ENCODE measurements around the gene PFN3. TPM values are rescaled to one million over a fixed set of nuclear protein-coding genes. Genes with fewer than 3 reads are reported as not detected.

PFN3 gene
- total and polyA plus RNA-seq, 2 of the 4 experiments (the other 2 are of a cell fraction), result not detected

GRCh38 chr5:177387405-177387804 lies 13.1 kb downstream of the PFN3 start:
- no peak overlapping the region for H3K27ac ChIP-seq (ENCODE audit: insufficient read depth, low read length)
- DNase-seq, result no peak
- no peak overlapping the region for H3K23ac ChIP-seq (ENCODE audit: low read depth, low read length)
- H3K18ac ChIP-seq (ENCODE audit: low read depth, low read length), result no peak overlapping the region
- no peak overlapping the region for H4K8ac ChIP-seq (ENCODE audit: low read depth in 2 of 2, low read length in 2 of 2)
- no peak overlapping the region for H3K56ac ChIP-seq (ENCODE audit: extremely low read depth, insufficient read depth, low read length)
- TF ChIP-seq MXI1 (IDR thresholded peaks at IDR 0.05; ENCODE audit: borderline replicate concordance, low read depth, low read length) (no peak), MAZ (IDR thresholded peaks at IDR 0.05; ENCODE audit: borderline replicate concordance, low read depth, low read length) (no peak), POLR2A (IDR thresholded peaks at IDR 0.05; ENCODE audit: low read depth, low read length) (no peak)
- ChIA-PET POLR2A (ENCODE audit: unreplicated experiment) (no interaction called here), CTCF (no interaction called here)
- H4K5ac ChIP-seq (ENCODE audit: low read depth, low read length), result no peak overlapping the region
- H3K9ac ChIP-seq (ENCODE audit: low read depth, low read length), result no peak overlapping the region
- peaks cover 0 to 2% of the 10 kb centered on the region in 2 experiments; a peak in 1 of 4 replicates for H3K79me1 ChIP-seq (ENCODE audit: low read depth in 1 of 2, low read length in 2 of 2)
- no peak for ATAC-seq (ENCODE audit: low read depth)
- no peak overlapping the region for H2BK20ac ChIP-seq (ENCODE audit: low read depth, low read length)
- peaks cover 13% of the 10 kb centered on the region for H3K9me1 ChIP-seq (ENCODE audit: insufficient read depth, low read length)
- in situ Hi-C loops (cut with MboI; ENCODE audit: low sequenced_read_pairs), result no loop called here
- H2BK15ac ChIP-seq (ENCODE audit: low read depth, low read length), result no peak overlapping the region
- intact Hi-C loops (cut with micrococcal nuclease), result no loop called here
- no peak overlapping the region for H3K14ac ChIP-seq (replicated peaks; ENCODE audit: low read depth, low read length)
- H2AFZ ChIP-seq (replicated peaks; ENCODE audit: low read length, poor library complexity), result no peak overlapping the region
- H3K9me3 ChIP-seq (ENCODE audit: control insufficient read depth, insufficient read depth, low read length), result no peaks in the 10 kb centered on the region
- H2BK5ac ChIP-seq (ENCODE audit: low read depth, low read length, poor library complexity, severe bottlenecking), result no peak overlapping the region
- 92% methylated on average over 11 of the region's 14 CpGs; no CpG with 5 or more reads in 1 of the 2 experiments for WGBS, 2 experiments (ENCODE audit: extremely low coverage in 2 of 2, insufficient read length in 1 of 2)
- H2AK5ac ChIP-seq (ENCODE audit: low read depth, low read length), result no peak overlapping the region
- peaks cover 19% of the 10 kb centered on the region for H4K20me1 ChIP-seq (ENCODE audit: insufficient read depth, low read length)
- dilution Hi-C loops (cut with HindIII; ENCODE audit: low sequenced_read_pairs, unreplicated experiment), result no loop called here
- H3K27me3 ChIP-seq (ENCODE audit: control insufficient read depth, insufficient read depth, low read length), result peaks cover 31% of the 10 kb centered on the region
- no peaks in the 10 kb centered on the region for H3K36me3 ChIP-seq (ENCODE audit: control insufficient read depth, insufficient read depth, low read length)
- H3K4me1 ChIP-seq (ENCODE audit: control insufficient read depth, insufficient read depth, low read length), result peaks cover 16% of the 10 kb centered on the region
- no peak overlapping the region for H3K4me3 ChIP-seq (ENCODE audit: insufficient read depth, low read depth, low read length)
- H2BK120ac ChIP-seq (ENCODE audit: low read depth, low read length), result no peak overlapping the region
- no TSS peak for BruUV-seq (replicated peaks)
- no peak overlapping the region for H3K4ac ChIP-seq (ENCODE audit: low read depth, low read length)
- H4K91ac ChIP-seq (ENCODE audit: insufficient read depth, low read depth, low read length), result no peak overlapping the region
- no peak overlapping the region for H3K4me2 ChIP-seq (ENCODE audit: low read depth, low read length)
- H2AK9ac ChIP-seq (replicated peaks; ENCODE audit: low read depth, low read length, poor library complexity), result no peak overlapping the region

All from IMR-90 (cell line).